LHCN-M2 (cell line): Measurements from ENCODE around the gene DRC1. TPM values are rescaled to one million over a fixed set of nuclear protein-coding genes. Genes with fewer than 3 reads are reported as not detected.

Experiments used
- DNase-seq: peaks from one replicate; pipeline ENCODE4 v3.0.0-alpha.2; 2012; ENCODE audit warnings: low read depth
- total RNA-seq: library from RNA; depleted of rRNA; stranded (reverse); fragments of >200 nt; gene quantifications from 2 replicates; pipeline ENCODE4 v1.2.3, GENCODE V29; 2014; rRNA removed

Gene DRC1
- total RNA-seq, 1 experiment from 2014 or later: not detected

GRCh38 chr2:26491563-26492167 lies 89.9 kb downstream of the DRC1 start:
- DNase-seq: no peak

- no peak for DNase-seq
These were observed 91.2 kb downstream of the DRC1 start for GRCh38 chr2:26492749-26493515.

- no peak for DNase-seq
These were observed 91.8 kb downstream of the DRC1 start for GRCh38 chr2:26493566-26493965.

GRCh38 chr2:26494199-26494598 lies 92.5 kb downstream of the DRC1 start:
- no peak for DNase-seq

GRCh38 chr2:26494891-26495290 lies 93.2 kb downstream of the DRC1 start:
- no peak for DNase-seq

GRCh38 chr2:26495705-26496297 lies 94.1 kb downstream of the DRC1 start:
- DNase-seq: no peak

- no peak for DNase-seq
These were observed 98.7 kb downstream of the DRC1 start for GRCh38 chr2:26500406-26500805.

GRCh38 chr2:26503231-26503880 lies 101.6 kb downstream of the DRC1 start:
- peak; percentile 50 for DNase-seq

GRCh38 chr2:26504002-26504401 lies 102.3 kb downstream of the DRC1 start:
- DNase-seq: no peak

- DNase-seq: no peak
These were observed 104.6 kb downstream of the DRC1 start for GRCh38 chr2:26506279-26506678.

Other genes with a start within 250 kb of the DRC1 start
- gene GAREM2, start 228.8 kb upstream of the DRC1 start, total RNA-seq: 1.2 and 1.3 TPM in 2 replicates
- 122 and 127 TPM in 2 replicates for gene HADHA, start 157.3 kb upstream of the DRC1 start, total RNA-seq
- 114 and 118 TPM in 2 replicates for gene HADHB, start 157.0 kb upstream of the DRC1 start, total RNA-seq
- gene SELENOI, start 55.8 kb upstream of the DRC1 start, total RNA-seq: 20.8 and 21.8 TPM in 2 replicates
- gene ADGRF3, start 55.1 kb upstream of the DRC1 start, total RNA-seq: 0.11 TPM in 1 of 2 replicates, not detected in the other
- 0.06 and 0.83 TPM in 2 replicates for gene OTOF, start 76.2 kb downstream of the DRC1 start, total RNA-seq
- not detected in 2 replicates for gene CIB4, start 239.4 kb downstream of the DRC1 start, total RNA-seq